Measurements from ENCODE around the gene RFX3.

RFX3 gene

GRCh38 chr9:3497857-3498256 is 27.9 kb downstream of the RFX3 start:
- Histone ChIP-seq H3K4me1 (ENCODE audit: low read depth, poor library complexity, severe bottlenecking) (no peaks in the 10 kb centered on the region), H3K27ac (no peak overlapping the region), H3K79me2 (ENCODE audit: insufficient read depth, low read depth) (no peaks in the 10 kb centered on the region), H3K4me2 (no peak overlapping the region), H4K20me1 (ENCODE audit: insufficient read depth) (no peaks in the 10 kb centered on the region), H3K9ac (no peak overlapping the region), H3K4me3 (IDR thresholded peaks at IDR 0.05; ENCODE audit: insufficient read depth, low read depth, low read length) (no peak overlapping the region), H3K27me3 (ENCODE audit: insufficient read depth, low read depth) (no peaks in the 10 kb centered on the region), H2AFZ (ENCODE audit: low read depth) (no peak overlapping the region), H3K36me3 (ENCODE audit: insufficient read depth) (no peaks in the 10 kb centered on the region)
- TF ChIP-seq, protein P1, sequence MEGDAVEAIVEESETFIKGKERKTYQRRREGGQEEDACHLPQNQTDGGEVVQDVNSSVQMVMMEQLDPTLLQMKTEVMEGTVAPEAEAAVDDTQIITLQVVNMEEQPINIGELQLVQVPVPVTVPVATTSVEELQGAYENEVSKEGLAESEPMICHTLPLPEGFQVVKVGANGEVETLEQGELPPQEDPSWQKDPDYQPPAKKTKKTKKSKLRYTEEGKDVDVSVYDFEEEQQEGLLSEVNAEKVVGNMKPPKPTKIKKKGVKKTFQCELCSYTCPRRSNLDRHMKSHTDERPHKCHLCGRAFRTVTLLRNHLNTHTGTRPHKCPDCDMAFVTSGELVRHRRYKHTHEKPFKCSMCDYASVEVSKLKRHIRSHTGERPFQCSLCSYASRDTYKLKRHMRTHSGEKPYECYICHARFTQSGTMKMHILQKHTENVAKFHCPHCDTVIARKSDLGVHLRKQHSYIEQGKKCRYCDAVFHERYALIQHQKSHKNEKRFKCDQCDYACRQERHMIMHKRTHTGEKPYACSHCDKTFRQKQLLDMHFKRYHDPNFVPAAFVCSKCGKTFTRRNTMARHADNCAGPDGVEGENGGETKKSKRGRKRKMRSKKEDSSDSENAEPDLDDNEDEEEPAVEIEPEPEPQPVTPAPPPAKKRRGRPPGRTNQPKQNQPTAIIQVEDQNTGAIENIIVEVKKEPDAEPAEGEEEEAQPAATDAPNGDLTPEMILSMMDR (conservative IDR thresholded peaks at IDR 0.05; ENCODE audit: low read depth, low read length) = no peak

DNA sequence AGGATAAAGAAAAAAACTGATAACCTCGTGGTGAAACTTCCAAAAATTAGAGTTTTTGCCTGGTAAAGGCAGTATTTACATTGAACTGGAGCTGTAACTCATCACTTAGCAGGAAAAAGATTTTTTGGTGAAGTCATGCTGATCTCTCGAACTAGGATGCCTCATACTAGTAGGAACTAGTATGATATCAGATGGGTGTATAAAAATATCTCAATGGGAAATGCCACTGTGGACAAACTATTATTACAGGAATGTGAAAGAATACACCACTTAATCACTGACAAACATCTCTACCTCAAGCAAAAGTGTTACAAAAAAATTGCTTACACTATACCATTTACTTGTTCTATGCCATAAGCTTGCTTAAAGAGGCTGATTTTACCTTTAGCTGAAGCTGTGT is 28.4 kb downstream of the RFX3 start:
- no peaks in the 10 kb centered on the region for H3K4me1 ChIP-seq (ENCODE audit: low read depth, poor library complexity, severe bottlenecking)
- H3K9ac ChIP-seq = no peak overlapping the region
- no peaks in the 10 kb centered on the region for H4K20me1 ChIP-seq (ENCODE audit: insufficient read depth)
- H3K27ac ChIP-seq = no peak overlapping the region
- no peaks in the 10 kb centered on the region for H3K27me3 ChIP-seq (ENCODE audit: insufficient read depth, low read depth)
- no peaks in the 10 kb centered on the region for H3K36me3 ChIP-seq (ENCODE audit: insufficient read depth)
- no peak overlapping the region for H3K4me2 ChIP-seq
- TF ChIP-seq, protein P1 (conservative IDR thresholded peaks at IDR 0.05; ENCODE audit: low read depth, low read length) = no peak
- H3K79me2 ChIP-seq (ENCODE audit: insufficient read depth, low read depth) = no peaks in the 10 kb centered on the region
- H3K4me3 ChIP-seq (IDR thresholded peaks at IDR 0.05; ENCODE audit: insufficient read depth, low read depth, low read length) = no peak overlapping the region
- no peak overlapping the region for H2AFZ ChIP-seq (ENCODE audit: low read depth)

- Histone ChIP-seq H3K27ac (no peak overlapping the region), H3K27me3 (ENCODE audit: insufficient read depth, low read depth) (no peaks in the 10 kb centered on the region), H3K4me1 (ENCODE audit: low read depth, poor library complexity, severe bottlenecking) (peaks cover 3% of the 10 kb centered on the region), H3K4me2 (no peak overlapping the region), H3K9ac (no peak overlapping the region), H2AFZ (ENCODE audit: low read depth) (no peak overlapping the region), H3K36me3 (ENCODE audit: insufficient read depth) (no peaks in the 10 kb centered on the region), H3K4me3 (IDR thresholded peaks at IDR 0.05; ENCODE audit: insufficient read depth, low read depth, low read length) (no peak overlapping the region), H3K79me2 (ENCODE audit: insufficient read depth, low read depth) (no peaks in the 10 kb centered on the region), H4K20me1 (ENCODE audit: insufficient read depth) (no peaks in the 10 kb centered on the region)
- TF ChIP-seq, protein P1 (conservative IDR thresholded peaks at IDR 0.05; ENCODE audit: low read depth, low read length) = no peak
Measured at GRCh38 chr9:3495855-3496254, 29.9 kb downstream of the RFX3 start.

DNA sequence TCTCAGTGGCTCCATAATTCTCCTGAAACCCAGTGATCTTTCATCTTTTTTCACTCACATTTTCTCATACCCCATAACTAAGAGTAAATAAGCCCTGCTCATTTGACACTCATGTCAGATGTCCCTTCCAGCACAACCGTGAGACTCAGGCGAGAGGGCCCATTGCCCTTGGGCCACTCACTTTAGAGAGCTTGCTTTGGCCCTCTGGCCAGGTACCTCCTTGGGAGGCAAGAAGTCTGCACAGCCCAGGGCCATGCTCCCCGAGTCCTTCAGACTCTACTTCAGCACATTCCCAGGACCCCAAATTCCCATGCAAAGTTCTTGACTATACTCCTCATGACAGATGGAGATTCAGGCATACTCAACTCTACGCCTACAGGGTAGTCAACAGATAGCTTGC is 33.6 kb downstream of the RFX3 start:
- Histone ChIP-seq H3K4me1 (ENCODE audit: low read depth, poor library complexity, severe bottlenecking) (peaks cover 3% of the 10 kb centered on the region), H3K9ac (no peak overlapping the region), H3K27me3 (ENCODE audit: insufficient read depth, low read depth) (no peaks in the 10 kb centered on the region), H3K27ac (no peak overlapping the region), H2AFZ (ENCODE audit: low read depth) (no peak overlapping the region), H4K20me1 (ENCODE audit: insufficient read depth) (no peaks in the 10 kb centered on the region), H3K4me2 (no peak overlapping the region), H3K36me3 (ENCODE audit: insufficient read depth) (no peaks in the 10 kb centered on the region), H3K4me3 (IDR thresholded peaks at IDR 0.05; ENCODE audit: insufficient read depth, low read depth, low read length) (no peak overlapping the region), H3K79me2 (ENCODE audit: insufficient read depth, low read depth) (no peaks in the 10 kb centered on the region)
- TF ChIP-seq, protein P1 (conservative IDR thresholded peaks at IDR 0.05; ENCODE audit: low read depth, low read length) = no peak

All from KMS-11 (cell line).